ENCODE results near the gene ADAMTS2. TPM values are rescaled to one million over a fixed set of nuclear protein-coding genes. Genes with fewer than 3 reads are reported as not detected.

Gene ADAMTS2
- total and polyA plus RNA-seq, 7 experiments from 2014 or later, result not detected

- Histone ChIP-seq H3K4me1 (ENCODE audit: control insufficient read depth in 2 of 2, insufficient read depth in 2 of 2, low read length in 2 of 2) (no peaks in the 10 kb centered on the region), H3K27ac (ENCODE audit: low read depth, low read length) (no peak overlapping the region), H3K36me3 (ENCODE audit: control insufficient read depth in 2 of 3, insufficient read depth in 3 of 3, low read length in 3 of 3) (no peaks in the 10 kb centered on the region), H3K4me3 (ENCODE audit: low read length) (no peak overlapping the region), H3K9me3 (ENCODE audit: control insufficient read depth in 2 of 3, low read length in 3 of 3) (no peaks in the 10 kb centered on the region), H3K27me3 (ENCODE audit: control insufficient read depth in 2 of 2, insufficient read depth in 2 of 2, low read length in 2 of 2) (no peaks in the 10 kb centered on the region)
- intact Hi-C loops (cut with micrococcal nuclease), result no loop called here
- H3K27ac Mint-ChIP-seq, result no peak overlapping the region
- H3K4me3 Mint-ChIP-seq, result no peak overlapping the region
- no peak for ATAC-seq
- ChIA-PET POLR2A (no interaction called here), CTCF (no interaction called here)
- no peaks in the 10 kb centered on the region for H3K9me3 Mint-ChIP-seq
- DNase-seq, result peak in 1 of 9 donors; percentile 16
- no peaks in the 10 kb centered on the region for H3K4me1 Mint-ChIP-seq
- H3K27me3 Mint-ChIP-seq, result peaks cover 0 to 3% (median 0%) of the 10 kb centered on the region in 5 donors
- no peaks in the 10 kb centered on the region for H3K36me3 Mint-ChIP-seq
These were observed 76.8 kb downstream of the ADAMTS2 start for GRCh38 chr5:179268399-179268952.

- no peak overlapping the region for H3K4me3 Mint-ChIP-seq
- no peaks in the 10 kb centered on the region for H3K36me3 Mint-ChIP-seq
- Histone ChIP-seq H3K9me3 (ENCODE audit: control insufficient read depth in 2 of 3, low read length in 3 of 3) (no peaks in the 10 kb centered on the region), H3K27ac (ENCODE audit: low read depth, low read length) (no peak overlapping the region), H3K4me3 (ENCODE audit: low read length) (no peak overlapping the region), H3K27me3 (ENCODE audit: control insufficient read depth in 2 of 2, insufficient read depth in 2 of 2, low read length in 2 of 2) (no peaks in the 10 kb centered on the region), H3K4me1 (ENCODE audit: control insufficient read depth in 2 of 2, insufficient read depth in 2 of 2, low read length in 2 of 2) (no peaks in the 10 kb centered on the region), H3K36me3 (ENCODE audit: control insufficient read depth in 2 of 3, insufficient read depth in 3 of 3, low read length in 3 of 3) (no peaks in the 10 kb centered on the region)
- no peaks in the 10 kb centered on the region for H3K9me3 Mint-ChIP-seq
- no peak for ATAC-seq
- intact Hi-C loops (cut with micrococcal nuclease), result no loop called here
- H3K4me1 Mint-ChIP-seq, result no peaks in the 10 kb centered on the region
- ChIA-PET POLR2A (no interaction called here), CTCF (no interaction called here)
- no peak overlapping the region for H3K27ac Mint-ChIP-seq
- H3K27me3 Mint-ChIP-seq, result peaks cover 0 to 3% (median 0%) of the 10 kb centered on the region in 5 donors
- peak in 1 of 9 donors; percentile 15 for DNase-seq
These were observed 77.6 kb downstream of the ADAMTS2 start for GRCh38 chr5:179267671-179268083.

- no peak overlapping the region for H3K4me3 Mint-ChIP-seq
- intact Hi-C loops (cut with micrococcal nuclease), result no loop called here
These were observed 78.1 kb downstream of the ADAMTS2 start for GRCh38 chr5:179267071-179267670.

GRCh38 chr5:179266291-179267070, 78.8 kb downstream of the ADAMTS2 start:
- Mint-ChIP-seq H3K4me1 (no peaks in the 10 kb centered on the region), H3K4me3 (no peak overlapping the region), H3K9me3 (no peaks in the 10 kb centered on the region), H3K27me3 (peaks cover 0 to 6% (median 0%) of the 10 kb centered on the region in 5 donors), H3K36me3 (no peaks in the 10 kb centered on the region), H3K27ac (no peak overlapping the region)
- DNase-seq, result peak in 1 of 9 donors; percentile 7
- Histone ChIP-seq H3K36me3 (ENCODE audit: control insufficient read depth in 2 of 3, insufficient read depth in 3 of 3, low read length in 3 of 3) (no peaks in the 10 kb centered on the region), H3K9me3 (ENCODE audit: control insufficient read depth in 2 of 3, low read length in 3 of 3) (no peaks in the 10 kb centered on the region), H3K27me3 (ENCODE audit: control insufficient read depth in 2 of 2, insufficient read depth in 2 of 2, low read length in 2 of 2) (no peaks in the 10 kb centered on the region), H3K4me1 (ENCODE audit: control insufficient read depth in 2 of 2, insufficient read depth in 2 of 2, low read length in 2 of 2) (no peaks in the 10 kb centered on the region), H3K27ac (ENCODE audit: low read depth, low read length) (no peak overlapping the region), H3K4me3 (ENCODE audit: low read length) (no peak overlapping the region)
- intact Hi-C loops (cut with micrococcal nuclease), result no loop called here
- CTCF ChIA-PET, result no interaction called here
- POLR2A ChIA-PET, result no interaction called here
- ATAC-seq, result no peak

More at GRCh38 chr5:179267071-179267670, 78.1 kb downstream of the ADAMTS2 start:
- Mint-ChIP-seq H3K4me1 (no peaks in the 10 kb centered on the region), H3K27me3 (peaks cover 0 to 5% (median 0%) of the 10 kb centered on the region in 5 donors), H3K9me3 (no peaks in the 10 kb centered on the region), H3K27ac (no peak overlapping the region), H3K36me3 (no peaks in the 10 kb centered on the region)
- ChIA-PET CTCF (no interaction called here), POLR2A (no interaction called here)
- DNase-seq (peak in 1 of 9 donors; percentile 11), ATAC-seq (no peak)
- Histone ChIP-seq H3K36me3 (ENCODE audit: control insufficient read depth in 2 of 3, insufficient read depth in 3 of 3, low read length in 3 of 3) (no peaks in the 10 kb centered on the region), H3K27me3 (ENCODE audit: control insufficient read depth in 2 of 2, insufficient read depth in 2 of 2, low read length in 2 of 2) (no peaks in the 10 kb centered on the region), H3K4me1 (ENCODE audit: control insufficient read depth in 2 of 2, insufficient read depth in 2 of 2, low read length in 2 of 2) (no peaks in the 10 kb centered on the region), H3K9me3 (ENCODE audit: control insufficient read depth in 2 of 3, low read length in 3 of 3) (no peaks in the 10 kb centered on the region), H3K27ac (ENCODE audit: low read depth, low read length) (no peak overlapping the region), H3K4me3 (ENCODE audit: low read length) (no peak overlapping the region)

DNA sequence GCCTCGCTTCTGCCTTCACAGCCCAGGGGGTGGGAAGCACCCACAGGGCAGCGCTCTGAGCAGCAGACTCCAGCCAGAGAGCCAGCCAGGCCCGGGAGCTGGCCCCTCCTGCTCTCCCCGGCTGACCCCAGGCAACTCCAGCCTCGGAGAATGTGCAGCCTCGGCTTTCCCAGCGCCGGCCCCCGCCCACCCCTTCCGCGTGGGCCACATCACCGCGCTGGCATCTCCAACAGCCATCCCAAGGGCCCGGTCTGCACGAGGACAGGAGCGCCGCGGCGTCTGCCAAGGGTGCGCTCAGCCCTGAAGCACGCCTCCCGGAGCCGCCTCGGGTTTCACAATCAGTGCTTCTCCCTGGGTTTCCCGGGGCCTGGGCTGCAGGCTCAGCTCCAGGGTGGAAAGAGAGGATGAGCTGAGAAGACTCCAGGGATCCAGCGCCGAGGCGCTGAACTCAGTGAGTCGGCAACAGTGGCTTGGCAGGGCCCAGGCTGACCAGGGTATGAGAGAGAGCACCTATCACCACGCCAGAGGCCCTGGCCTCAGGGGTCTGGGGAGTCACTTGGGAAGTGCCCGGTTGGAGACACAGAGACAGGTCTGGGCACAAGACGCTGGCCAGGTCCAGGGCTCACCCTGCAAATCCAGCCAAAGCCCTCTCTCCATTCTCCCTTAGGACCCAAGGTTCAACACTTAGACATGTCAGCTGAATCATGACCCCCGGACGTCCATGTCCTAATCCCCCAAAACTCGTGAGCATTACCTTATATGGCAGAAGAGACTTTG, 79.6 kb downstream of the ADAMTS2 start:
- Histone ChIP-seq H3K9me3 (ENCODE audit: control insufficient read depth in 2 of 3, low read length in 3 of 3) (no peaks in the 10 kb centered on the region), H3K4me3 (ENCODE audit: low read length) (no peak overlapping the region), H3K27ac (ENCODE audit: low read depth, low read length) (no peak overlapping the region), H3K4me1 (ENCODE audit: control insufficient read depth in 2 of 2, insufficient read depth in 2 of 2, low read length in 2 of 2) (no peaks in the 10 kb centered on the region), H3K27me3 (ENCODE audit: control insufficient read depth in 2 of 2, insufficient read depth in 2 of 2, low read length in 2 of 2) (no peaks in the 10 kb centered on the region), H3K36me3 (ENCODE audit: control insufficient read depth in 2 of 3, insufficient read depth in 3 of 3, low read length in 3 of 3) (no peaks in the 10 kb centered on the region)
- POLR2A ChIA-PET, result no interaction called here
- ATAC-seq, result no peak
- no peaks in the 10 kb centered on the region for H3K9me3 Mint-ChIP-seq
- CTCF ChIA-PET, result no interaction called here
- H3K4me3 Mint-ChIP-seq, result no peak overlapping the region
- no peaks in the 10 kb centered on the region for H3K4me1 Mint-ChIP-seq
- intact Hi-C loops (cut with micrococcal nuclease), result no loop called here
- no peaks in the 10 kb centered on the region for H3K36me3 Mint-ChIP-seq
- H3K27ac Mint-ChIP-seq, result no peak overlapping the region
- H3K27me3 Mint-ChIP-seq, result peaks cover 0 to 3% (median 0%) of the 10 kb centered on the region in 5 donors
- DNase-seq, result peak in 1 of 9 donors; percentile 15

DNA sequence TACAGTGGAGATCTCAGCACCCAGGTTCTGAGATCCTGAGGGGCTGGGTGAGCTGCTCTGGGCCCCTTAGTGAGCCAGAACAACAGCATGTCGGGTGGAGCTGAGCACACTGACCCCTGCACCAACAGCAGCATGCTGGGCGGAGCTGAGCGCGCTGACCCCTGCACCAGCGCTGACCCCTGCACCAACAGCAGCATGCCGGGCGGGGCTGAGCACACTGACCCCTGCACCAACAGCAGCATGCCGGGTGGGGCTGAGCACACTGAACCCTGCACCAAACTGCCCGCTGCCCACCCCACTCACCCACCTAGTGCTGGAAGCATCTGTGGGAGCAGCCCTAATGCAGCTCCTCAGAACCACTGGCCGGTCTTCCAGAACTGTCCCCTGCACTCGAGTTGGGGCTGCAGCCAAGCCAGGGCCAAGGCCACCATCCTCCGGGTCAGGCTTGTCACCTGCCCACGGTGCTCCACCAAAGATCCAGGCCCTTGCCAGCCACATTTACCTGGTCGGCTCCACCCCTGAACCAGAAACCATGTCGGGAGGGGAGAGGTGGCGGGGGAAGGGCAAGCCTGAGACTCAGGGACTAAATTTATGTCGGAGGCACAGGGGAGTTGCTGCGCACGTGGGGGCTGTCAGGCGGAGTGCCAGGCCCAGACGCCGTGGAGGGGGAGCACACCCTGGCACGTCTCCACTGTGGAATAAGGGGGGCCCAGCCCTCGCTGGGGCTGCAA, 80.3 kb downstream of the ADAMTS2 start:
- H3K4me3 Mint-ChIP-seq, result no peak overlapping the region
- H3K27ac ChIP-seq (ENCODE audit: low read depth, low read length), result no peak overlapping the region
- H3K4me1 Mint-ChIP-seq, result no peaks in the 10 kb centered on the region
- no peak overlapping the region for H3K27ac Mint-ChIP-seq
- H3K9me3 Mint-ChIP-seq, result no peaks in the 10 kb centered on the region
- peaks cover 0 to 3% (median 0%) of the 10 kb centered on the region in 5 donors for H3K27me3 Mint-ChIP-seq
- H3K36me3 Mint-ChIP-seq, result no peaks in the 10 kb centered on the region
- no peaks in the 10 kb centered on the region for H3K36me3 ChIP-seq (ENCODE audit: control insufficient read depth in 2 of 3, insufficient read depth in 3 of 3, low read length in 3 of 3)
- no peaks in the 10 kb centered on the region for H3K27me3 ChIP-seq (ENCODE audit: control insufficient read depth in 2 of 2, insufficient read depth in 2 of 2, low read length in 2 of 2)
- DNase-seq (peak in 1 of 9 donors; percentile 8), ATAC-seq (no peak)
- ChIA-PET CTCF (no interaction called here), POLR2A (no interaction called here)
- no peak overlapping the region for H3K4me3 ChIP-seq (ENCODE audit: low read length)
- intact Hi-C loops (cut with micrococcal nuclease), result no loop called here
- no peaks in the 10 kb centered on the region for H3K4me1 ChIP-seq (ENCODE audit: control insufficient read depth in 2 of 2, insufficient read depth in 2 of 2, low read length in 2 of 2)
- no peaks in the 10 kb centered on the region for H3K9me3 ChIP-seq (ENCODE audit: control insufficient read depth in 2 of 3, low read length in 3 of 3)

All from naive thymus-derived CD4-positive, alpha-beta T cell (primary cell).